GM18502 (cell line): ENCODE results near the gene CBX8.
"Not testable (repeated sequence)": the region's sequence is repeated elsewhere in the genome, so short reads cannot be mapped to it uniquely, and the experiment has no call there.

ENCODE experiments used
- ATAC-seq: cut with Tn5 transposase; IDR thresholded peaks from one replicate; pipeline ENCODE4 v1.9.1; 2021; ENCODE audit warnings: mild to moderate bottlenecking; ENCODE audit not compliant: unreplicated experiment, poor library complexity

The CBX8 gene

GRCh38 chr17:79760197-79760906 lies 36.5 kb downstream of the CBX8 start:
- no peak for ATAC-seq

- ATAC-seq: no peak
Measured at GRCh38 chr17:79758271-79758670, 38.6 kb downstream of the CBX8 start.

GRCh38 chr17:79757140-79757745 lies 39.6 kb downstream of the CBX8 start:
- no peak for ATAC-seq

- no peak for ATAC-seq
Measured at GRCh38 chr17:79755591-79755990, 41.3 kb downstream of the CBX8 start.

- ATAC-seq: not testable (repeated sequence)
Measured at GRCh38 chr17:79754903-79755302, 42.0 kb downstream of the CBX8 start.

- ATAC-seq: no peak
Measured at GRCh38 chr17:79754370-79754769, 42.5 kb downstream of the CBX8 start.

GRCh38 chr17:79752175-79752574 lies 44.7 kb downstream of the CBX8 start:
- ATAC-seq: no peak

- no peak for ATAC-seq
Measured at GRCh38 chr17:79750650-79751545, 46.0 kb downstream of the CBX8 start.

GRCh38 chr17:79749958-79750357 lies 46.9 kb downstream of the CBX8 start:
- no peak for ATAC-seq

GRCh38 chr17:79749156-79749815 lies 47.6 kb downstream of the CBX8 start:
- ATAC-seq: no peak

GRCh38 chr17:79748295-79749099 lies 48.4 kb downstream of the CBX8 start:
- no peak for ATAC-seq

GRCh38 chr17:79747508-79748294 lies 49.2 kb downstream of the CBX8 start:
- ATAC-seq: no peak

- ATAC-seq: no peak
Measured at GRCh38 chr17:79746889-79747507, 49.9 kb downstream of the CBX8 start.

- ATAC-seq: no peak
Measured at GRCh38 chr17:79745641-79746105, 51.2 kb downstream of the CBX8 start.

- ATAC-seq: no peak
Measured at GRCh38 chr17:79743614-79744013, 53.3 kb downstream of the CBX8 start.

GRCh38 chr17:79742951-79743476 lies 53.9 kb downstream of the CBX8 start:
- ATAC-seq: no peak

- no peak for ATAC-seq
Measured at GRCh38 chr17:79742589-79742918, 54.3 kb downstream of the CBX8 start.
